Skeletal muscle tissue (tissue), 4 donors: ENCODE data around the gene TPPP. TPM values are rescaled to one million over a fixed set of nuclear protein-coding genes. Genes with fewer than 3 reads are reported as not detected.

Source experiments
- H3K27ac ChIP-seq: one replicate; pipeline ENCODE4 v1.7.0; 2013; ENCODE audit warnings: mild to moderate bottlenecking, low read depth, low read length, inconsistent platforms
- H3K27me3 ChIP-seq, 3 donors: one replicate each; pipeline ENCODE4 v1.7.0; 2013; ENCODE audit warnings: low read length in 3 of 3; ENCODE audit not compliant: control insufficient read depth in 3 of 3, insufficient read depth in 3 of 3
- H3K36me3 ChIP-seq, 3 donors: one replicate each; pipeline ENCODE4 v1.7.0; 2013; ENCODE audit warnings: low read length in 3 of 3; ENCODE audit not compliant: control insufficient read depth in 3 of 3, insufficient read depth in 3 of 3
- H3K4me1 ChIP-seq, 3 donors: one replicate each; pipeline ENCODE4 v1.7.0; 2013; ENCODE audit warnings: low read length in 3 of 3, mild to moderate bottlenecking in 3 of 3; ENCODE audit not compliant: control insufficient read depth in 3 of 3, insufficient read depth in 3 of 3
- H3K4me3 ChIP-seq, 3 donors: one replicate each; pipeline ENCODE4 v1.7.0; 2013; ENCODE audit warnings: low read length in 3 of 3
- H3K9ac ChIP-seq, 3 donors: one replicate each; pipeline ENCODE4 v1.7.0; 2013; ENCODE audit warnings: low read length in 3 of 3, mild to moderate bottlenecking in 3 of 3, moderate library complexity in 2 of 3, low read depth in 1 of 3
- H3K9me3 ChIP-seq, 3 donors: one replicate each; pipeline ENCODE4 v1.7.0; 2013; ENCODE audit warnings: low read length in 3 of 3; ENCODE audit not compliant: control insufficient read depth in 3 of 3
- total RNA-seq: library from RNA; depleted of rRNA; stranded (reverse); fragments of >200 nt; gene quantifications from one replicate; pipeline ENCODE4 v1.2.3, GENCODE V29; 2014
- donor health status: Osteomylitis.

Gene TPPP
- total RNA-seq, 1 donor from 2014 or later: 3.7 TPM

GRCh38 chr5:645421-645820 is 47.7 kb downstream of the TPPP start:
- no peak overlapping the region for H3K9ac ChIP-seq
- H3K9me3 ChIP-seq: no peaks in the 10 kb centered on the region
- no peak overlapping the region for H3K27ac ChIP-seq
- no peak overlapping the region for H3K4me3 ChIP-seq
- H3K36me3 ChIP-seq: peaks cover 4 to 10% (median 7%) of the 10 kb centered on the region in 3 donors
- H3K4me1 ChIP-seq: no peaks in the 10 kb centered on the region
- H3K27me3 ChIP-seq: no peaks in the 10 kb centered on the region

- no peak overlapping the region for H3K9ac ChIP-seq
- H3K4me3 ChIP-seq: no peak overlapping the region
- peaks cover 4 to 12% (median 11%) of the 10 kb centered on the region in 3 donors for H3K36me3 ChIP-seq
- no peaks in the 10 kb centered on the region for H3K9me3 ChIP-seq
- H3K27me3 ChIP-seq: no peaks in the 10 kb centered on the region
- H3K27ac ChIP-seq: no peak overlapping the region
- no peaks in the 10 kb centered on the region for H3K4me1 ChIP-seq
Observed at GRCh38 chr5:644971-645370, 48.2 kb downstream of the TPPP start.

GRCh38 chr5:644509-644908 is 48.6 kb downstream of the TPPP start:
- no peak overlapping the region for H3K9ac ChIP-seq
- peaks cover 6 to 12% (median 12%) of the 10 kb centered on the region in 3 donors for H3K36me3 ChIP-seq
- H3K4me3 ChIP-seq: no peak overlapping the region
- H3K4me1 ChIP-seq: no peaks in the 10 kb centered on the region
- no peak overlapping the region for H3K27ac ChIP-seq
- no peaks in the 10 kb centered on the region for H3K9me3 ChIP-seq
- no peaks in the 10 kb centered on the region for H3K27me3 ChIP-seq

- Histone ChIP-seq H3K27ac (no peak overlapping the region), H3K9me3 (no peaks in the 10 kb centered on the region), H3K36me3 (peaks cover 7 to 12% (median 12%) of the 10 kb centered on the region in 3 donors), H3K4me1 (no peaks in the 10 kb centered on the region), H3K9ac (no peak overlapping the region), H3K27me3 (no peaks in the 10 kb centered on the region), H3K4me3 (no peak overlapping the region)
Observed at GRCh38 chr5:643811-644271, 49.3 kb downstream of the TPPP start.

- Histone ChIP-seq H3K9ac (no peak overlapping the region), H3K4me3 (no peak overlapping the region), H3K27ac (no peak overlapping the region), H3K9me3 (no peaks in the 10 kb centered on the region), H3K36me3 (peaks cover 7 to 16% (median 12%) of the 10 kb centered on the region in 3 donors), H3K27me3 (no peaks in the 10 kb centered on the region), H3K4me1 (no peaks in the 10 kb centered on the region)
Observed at GRCh38 chr5:643351-643801, 49.8 kb downstream of the TPPP start.

- no peaks in the 10 kb centered on the region for H3K4me1 ChIP-seq
- peaks cover 8 to 19% (median 13%) of the 10 kb centered on the region in 3 donors for H3K36me3 ChIP-seq
- H3K4me3 ChIP-seq: no peak overlapping the region
- no peak overlapping the region for H3K27ac ChIP-seq
- H3K9me3 ChIP-seq: no peaks in the 10 kb centered on the region
- H3K9ac ChIP-seq: no peak overlapping the region
- no peaks in the 10 kb centered on the region for H3K27me3 ChIP-seq
Observed at GRCh38 chr5:642481-642880, 50.7 kb downstream of the TPPP start.

- H3K4me3 ChIP-seq: no peak overlapping the region
- H3K4me1 ChIP-seq: no peaks in the 10 kb centered on the region
- H3K27ac ChIP-seq: no peak overlapping the region
- H3K9me3 ChIP-seq: no peaks in the 10 kb centered on the region
- no peak overlapping the region for H3K9ac ChIP-seq
- peaks cover 8 to 19% (median 16%) of the 10 kb centered on the region in 3 donors for H3K36me3 ChIP-seq
- H3K27me3 ChIP-seq: no peaks in the 10 kb centered on the region
Observed at GRCh38 chr5:641331-641765, 51.8 kb downstream of the TPPP start.

GRCh38 chr5:640461-641330 is 52.5 kb downstream of the TPPP start:
- no peaks in the 10 kb centered on the region for H3K27me3 ChIP-seq
- no peak overlapping the region for H3K27ac ChIP-seq
- H3K9ac ChIP-seq: no peak overlapping the region
- H3K9me3 ChIP-seq: no peaks in the 10 kb centered on the region
- no peak overlapping the region for H3K4me3 ChIP-seq
- H3K4me1 ChIP-seq: no peaks in the 10 kb centered on the region
- peaks cover 12 to 19% (median 18%) of the 10 kb centered on the region in 3 donors for H3K36me3 ChIP-seq

GRCh38 chr5:639584-640213 is 53.5 kb downstream of the TPPP start:
- H3K4me3 ChIP-seq: no peak overlapping the region
- no peak overlapping the region for H3K27ac ChIP-seq
- peaks cover 20 to 24% (median 22%) of the 10 kb centered on the region in 3 donors for H3K36me3 ChIP-seq

GRCh38 chr5:639253-639530 is 54.0 kb downstream of the TPPP start:
- Histone ChIP-seq H3K27me3 (no peaks in the 10 kb centered on the region), H3K4me1 (no peaks in the 10 kb centered on the region), H3K4me3 (no peak overlapping the region), H3K27ac (no peak overlapping the region), H3K9ac (no peak overlapping the region), H3K36me3 (peaks cover 24 to 26% (median 24%) of the 10 kb centered on the region in 3 donors), H3K9me3 (no peaks in the 10 kb centered on the region)

More at GRCh38 chr5:639584-640213, 53.5 kb downstream of the TPPP start:
- H3K4me1 ChIP-seq: no peaks in the 10 kb centered on the region
- H3K27me3 ChIP-seq: no peaks in the 10 kb centered on the region
- H3K9me3 ChIP-seq: no peaks in the 10 kb centered on the region
- no peak overlapping the region for H3K9ac ChIP-seq
